SK-N-SH (cell line): ENCODE measurements around the gene SLBP. TPM values are rescaled to one million over a fixed set of nuclear protein-coding genes. Genes with fewer than 3 reads are reported as not detected.

ENCODE experiments used
- CTCF ChIA-PET: fragments of 300-600, 350-600 bp; formaldehyde crosslinking; extraction: SDS; loops from one replicate; lab custom pipeline; 2021; lab: Yijun Ruan, JAX
- POLR2A ChIA-PET: fragments of 350-600 bp; sonication (Branson Sonifier 250); formaldehyde crosslinking; extraction: SDS; loops from one replicate; lab custom pipeline; 2020; ENCODE audit warnings: antibody characterized with exemption, inconsistent platforms; lab: Yijun Ruan, JAX
- DNase-seq: peaks from one replicate; pipeline ENCODE4 v3.0.0; 2012
- H2AFZ ChIP-seq: fragments of 200-600 bp; sonication (generic); 2 replicates; pipeline ENCODE4 v1.8.1; 2016; ENCODE audit warnings: antibody characterized with exemption, mild to moderate bottlenecking, low read depth
- H3F3A ChIP-seq: fragments of 200-600 bp; sonication (generic); replicated peaks from 2 replicates; pipeline ENCODE3; 2016; ENCODE audit warnings: antibody characterized with exemption, mild to moderate bottlenecking; ENCODE audit not compliant: insufficient read depth
- H3K27ac ChIP-seq, 2 experiments: fragments of 200-500 bp in 1 of 2; fragments of 200-600 bp in 1 of 2; sonication (Bioruptor generic) in 1 of 2; sonication (generic), shearing (Covaris generic) in 1 of 2; 2 replicates each; pipeline versions ENCODE4 v1.5.1 to v1.6.1; 2014 to 2016; ENCODE audit warnings: low read depth in 2 of 2, inconsistent platforms in 1 of 2, low read length in 1 of 2, mild to moderate bottlenecking in 1 of 2, mixed read lengths in 1 of 2
- H3K27me3 ChIP-seq: fragments of 200-600 bp; sonication (generic), shearing (Covaris generic); 2 replicates; pipeline ENCODE4 v1.6.1; 2016; ENCODE audit warnings: mixed run types; ENCODE audit not compliant: insufficient read depth
- H3K36me3 ChIP-seq, 2 experiments: fragments of 200-500 bp in 1 of 2; fragments of 200-600 bp in 1 of 2; sonication (Bioruptor generic) in 1 of 2; sonication (generic) in 1 of 2; replicated peaks in 1 of 2; 2 replicates each; pipeline versions ENCODE3 to v1.5.1; 2014 to 2016; ENCODE audit warnings: low read length in 1 of 2, mild to moderate bottlenecking in 1 of 2; ENCODE audit not compliant: insufficient read depth in 2 of 2, control insufficient read depth in 1 of 2
- H3K4me1 ChIP-seq, 2 experiments: fragments of 200-500 bp in 1 of 2; fragments of 200-600 bp in 1 of 2; sonication (Bioruptor generic) in 1 of 2; sonication (generic), shearing (Covaris generic) in 1 of 2; 2 replicates each; pipeline versions ENCODE4 v1.5.1 to v1.6.1; 2014 to 2016; ENCODE audit warnings: low read depth in 1 of 2, low read length in 1 of 2, mixed run types in 1 of 2; ENCODE audit not compliant: insufficient read depth in 2 of 2, control insufficient read depth in 1 of 2
- H3K4me2 ChIP-seq: fragments of 200-600 bp; sonication (generic), shearing (Covaris generic); 2 replicates; pipeline ENCODE4 v1.6.1; 2017; ENCODE audit warnings: mixed run types
- H3K4me3 ChIP-seq, 2 experiments: fragments of 200-500 bp in 1 of 2; fragments of 200-600 bp in 1 of 2; sonication (Bioruptor generic) in 1 of 2; sonication (generic), shearing (Covaris generic) in 1 of 2; 2 replicates each; pipeline versions ENCODE4 v1.5.1 to v1.8.1; 2014 to 2016; ENCODE audit warnings: low read depth in 2 of 2, inconsistent platforms in 1 of 2, low read length in 1 of 2, mild to moderate bottlenecking in 1 of 2, mixed read lengths in 1 of 2, moderate library complexity in 1 of 2
- H3K79me2 ChIP-seq: fragments of 200-600 bp; sonication (generic); 2 replicates; pipeline ENCODE4 v1.8.1; 2017; ENCODE audit warnings: mild to moderate bottlenecking; ENCODE audit not compliant: insufficient read depth
- H3K9ac ChIP-seq: fragments of 200-600 bp; sonication (generic); 2 replicates; pipeline ENCODE4 v1.6.1; 2017; ENCODE audit warnings: mixed run types
- H3K9me2 ChIP-seq: fragments of 200-600 bp; sonication (generic); 2 replicates; pipeline ENCODE4 v1.6.1; 2017; ENCODE audit warnings: mixed run types
- H3K9me3 ChIP-seq: fragments of 200-600 bp; sonication (generic); 2 replicates; pipeline ENCODE4 v1.6.1; 2017; ENCODE audit warnings: mixed run types, mild to moderate bottlenecking, moderate library complexity
- H4K20me1 ChIP-seq: fragments of 200-600 bp; sonication (generic); 2 replicates; pipeline ENCODE4 v1.6.1; 2017; ENCODE audit warnings: mild to moderate bottlenecking, mixed run types; ENCODE audit not compliant: insufficient read depth
- CTCF ChIP-seq: fragments of 200-600 bp; sonication (generic); IDR thresholded peaks from 2 replicates; pipeline ENCODE4 v1.6.1; 2017; ENCODE audit warnings: antibody characterized with exemption, mild to moderate bottlenecking, moderate library complexity
- ELF1 ChIP-seq: IDR thresholded peaks from 2 replicates; pipeline ENCODE4 v1.4.0; 2012
- FOXJ3 ChIP-seq: sonication (generic); formaldehyde crosslinking; IDR thresholded peaks from 2 replicates; pipeline ENCODE4 v1.5.1; 2020; ENCODE audit warnings: mild to moderate bottlenecking, missing genetic modification reagents
- FOXM1 ChIP-seq: IDR thresholded peaks from 2 replicates; pipeline ENCODE4 v1.4.0; 2012; ENCODE audit warnings: low read depth, mild to moderate bottlenecking
- IRF3 ChIP-seq: fragments of 150-350 bp; IDR thresholded peaks from 2 replicates; pipeline ENCODE4 v1.6.1; 2016; ENCODE audit warnings: mild to moderate bottlenecking, low read depth, low read length
- JUND ChIP-seq: IDR thresholded peaks from 2 replicates; pipeline ENCODE4 v1.4.0; 2012
- NRF1 ChIP-seq: IDR thresholded peaks from 2 replicates; pipeline ENCODE4 v1.6.1; 2012; ENCODE audit warnings: low read depth, mild to moderate bottlenecking, low read length
- PBX3 ChIP-seq: IDR thresholded peaks from 2 replicates; pipeline ENCODE4; 2012
- POLR2AphosphoS5 ChIP-seq: IDR thresholded peaks from 2 replicates; pipeline ENCODE4 v1.6.1; 2012; ENCODE audit warnings: low read depth, low read length
- RAD21 ChIP-seq: IDR thresholded peaks from 2 replicates; pipeline ENCODE4 v1.6.1; 2012; ENCODE audit warnings: mild to moderate bottlenecking, low read length
- RCOR1 ChIP-seq: fragments of 150-350 bp; IDR thresholded peaks from 2 replicates; pipeline ENCODE4 v1.6.1; 2017; ENCODE audit warnings: antibody characterized with exemption, low read length
- RFX5 ChIP-seq: IDR thresholded peaks from 2 replicates; pipeline ENCODE4 v1.6.1; 2012; ENCODE audit warnings: mild to moderate bottlenecking, improper control_type of control experiment, low read length
- TAF1 ChIP-seq: IDR thresholded peaks from 2 replicates; pipeline ENCODE4 v1.6.1; 2012; ENCODE audit warnings: low read depth, mild to moderate bottlenecking, low read length, moderate library complexity, borderline replicate concordance
- TEAD4 ChIP-seq: IDR thresholded peaks from 2 replicates; pipeline ENCODE4 v1.4.0; 2012; ENCODE audit warnings: mild to moderate bottlenecking, borderline replicate concordance; ENCODE audit not compliant: insufficient read depth
- USF2 ChIP-seq: fragments of 150-350 bp; IDR thresholded peaks from 2 replicates; pipeline ENCODE4 v1.6.1; 2017; ENCODE audit warnings: antibody characterized with exemption, low read length, low read depth, borderline replicate concordance
- YY1 ChIP-seq: IDR thresholded peaks from 2 replicates; pipeline ENCODE4 v1.4.0; 2012; ENCODE audit warnings: low read depth, mild to moderate bottlenecking
- WGBS: methylation state at CpG from one replicate; pipeline ENCODE4 v1.1.6; 2017; ENCODE audit warnings: low lambda C conversion rate; 5-methylcytosine and 5-hydroxymethylcytosine counted together
- polyA plus RNA-seq, 3 experiments: library from polyadenylated mRNA; depleted of rRNA; stranded (reverse); fragments of >200 nt; gene quantifications; 2 replicates each; pipeline ENCODE4 v1.2.3, GENCODE V29; 2012

Gene SLBP
- polyA plus RNA-seq, 1 of the 3 experiments (the other 2 are of a cell fraction), result 51.5 TPM

- peaks cover 18 to 23% of the 10 kb centered on the region in 2 experiments for H3K36me3 ChIP-seq
- no peak overlapping the region for H3K4me2 ChIP-seq
- 72% methylated on average over 8 of the region's 12 CpGs for WGBS
- H3K79me2 ChIP-seq, result no peaks in the 10 kb centered on the region
- H3K27me3 ChIP-seq, result no peaks in the 10 kb centered on the region
- ChIA-PET CTCF (interaction anchor here (1.3 to 4.7 kb wide), 8 partner anchors 13 to 171 kb away, joined by 3 to 44 read pairs (median 14); no protein-coding TSS in a partner anchor), POLR2A (no interaction called here)
- TF ChIP-seq RFX5 (no peak), TAF1 (no peak), JUND (no peak), RAD21 (no peak), RCOR1 (no peak), USF2 (no peak), IRF3 (no peak), TEAD4 (no peak), POLR2AphosphoS5 (no peak), PBX3 (no peak), ELF1 (no peak), CTCF (no peak), YY1 (no peak), NRF1 (no peak), FOXM1 (no peak), FOXJ3 (CRISPR knock-in tag) (no peak)
- no peak for DNase-seq
- H3K9me3 ChIP-seq, result no peaks in the 10 kb centered on the region
- no peak overlapping the region for H3K4me3 ChIP-seq
- H2AFZ ChIP-seq, result no peak overlapping the region
- H3F3A ChIP-seq, result peaks cover 3% of the 10 kb centered on the region
- no peak overlapping the region for H3K9ac ChIP-seq
- 0 out of 2 replicates have a peak, but pooled peaks cover 3% of the 10 kb centered on the region for H4K20me1 ChIP-seq
- no peak overlapping the region for H3K27ac ChIP-seq
- H3K9me2 ChIP-seq, result no peaks in the 10 kb centered on the region
- peaks cover 0 to 6% of the 10 kb centered on the region in 2 experiments; a peak in 1 of 4 replicates for H3K4me1 ChIP-seq
These were observed 31.4 kb upstream of the SLBP start for GRCh38 chr4:1743551-1743950.
